ENCODE results near the gene TEX53. TPM values are rescaled to one million over a fixed set of nuclear protein-coding genes. Genes with fewer than 3 reads are reported as not detected.

TEX53 gene
- total RNA-seq, 2 experiments from 2014 or later: not detected

DNA sequence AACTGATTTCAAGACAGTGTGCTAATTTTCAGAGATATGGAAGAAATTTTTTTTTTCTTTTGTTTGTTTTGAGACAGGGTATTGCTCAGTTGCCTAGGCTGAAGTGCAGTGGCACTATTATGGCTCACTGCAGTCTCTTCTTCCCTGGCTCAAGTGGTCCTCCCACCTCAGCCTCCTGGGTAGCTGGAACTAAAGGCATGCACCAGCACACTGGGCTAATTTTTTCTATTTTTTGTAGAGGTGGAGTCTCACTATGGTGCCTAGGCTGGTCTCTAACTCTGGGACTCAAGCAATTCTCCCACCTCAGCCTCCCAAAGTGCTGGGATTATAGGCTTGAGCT, 34.3 kb upstream of the TEX53 start:
- H3K4me2 ChIP-seq (ENCODE audit: low read length): no peak overlapping the region
- no peak overlapping the region for H2AFZ ChIP-seq (ENCODE audit: low read length)
- no peaks in the 10 kb centered on the region for H3K4me1 ChIP-seq (ENCODE audit: insufficient read depth, low read length, poor library complexity, severe bottlenecking)
- no peaks in the 10 kb centered on the region for H3K79me2 ChIP-seq (ENCODE audit: insufficient read depth, low read depth, low read length)
- POLR2A ChIA-PET: no interaction called here
- no TSS peak for BruUV-seq (replicated peaks)
- no peaks in the 10 kb centered on the region for H3K36me3 ChIP-seq (ENCODE audit: insufficient read depth, low read length)
- intact Hi-C loops (cut with micrococcal nuclease; ENCODE audit: unreplicated experiment): no loop called here
- H3K27ac ChIP-seq (ENCODE audit: low read depth, low read length, poor library complexity, severe bottlenecking): no peak overlapping the region
- CTCF ChIA-PET (ENCODE audit: unreplicated experiment): no interaction called here
- H3K9me3 ChIP-seq (ENCODE audit: low read length): no peaks in the 10 kb centered on the region
- no peaks in the 10 kb centered on the region for H3K9me2 ChIP-seq (ENCODE audit: insufficient read depth, low read length)
- no peak overlapping the region for H3K4me3 ChIP-seq (ENCODE audit: low read depth, low read length, poor library complexity, severe bottlenecking)
- H4K20me1 ChIP-seq (ENCODE audit: insufficient read depth, low read length): no peaks in the 10 kb centered on the region
- DNase-seq (ENCODE audit: low spot score): no peak
- TF ChIP-seq EZH2phosphoT487 (IDR thresholded peaks at IDR 0.05; ENCODE audit: borderline replicate concordance, low read depth, low read length): no peak
- TF ChIP-seq, protein P1, sequence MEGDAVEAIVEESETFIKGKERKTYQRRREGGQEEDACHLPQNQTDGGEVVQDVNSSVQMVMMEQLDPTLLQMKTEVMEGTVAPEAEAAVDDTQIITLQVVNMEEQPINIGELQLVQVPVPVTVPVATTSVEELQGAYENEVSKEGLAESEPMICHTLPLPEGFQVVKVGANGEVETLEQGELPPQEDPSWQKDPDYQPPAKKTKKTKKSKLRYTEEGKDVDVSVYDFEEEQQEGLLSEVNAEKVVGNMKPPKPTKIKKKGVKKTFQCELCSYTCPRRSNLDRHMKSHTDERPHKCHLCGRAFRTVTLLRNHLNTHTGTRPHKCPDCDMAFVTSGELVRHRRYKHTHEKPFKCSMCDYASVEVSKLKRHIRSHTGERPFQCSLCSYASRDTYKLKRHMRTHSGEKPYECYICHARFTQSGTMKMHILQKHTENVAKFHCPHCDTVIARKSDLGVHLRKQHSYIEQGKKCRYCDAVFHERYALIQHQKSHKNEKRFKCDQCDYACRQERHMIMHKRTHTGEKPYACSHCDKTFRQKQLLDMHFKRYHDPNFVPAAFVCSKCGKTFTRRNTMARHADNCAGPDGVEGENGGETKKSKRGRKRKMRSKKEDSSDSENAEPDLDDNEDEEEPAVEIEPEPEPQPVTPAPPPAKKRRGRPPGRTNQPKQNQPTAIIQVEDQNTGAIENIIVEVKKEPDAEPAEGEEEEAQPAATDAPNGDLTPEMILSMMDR (conservative IDR thresholded peaks at IDR 0.05; ENCODE audit: low read length): no peak

DNA sequence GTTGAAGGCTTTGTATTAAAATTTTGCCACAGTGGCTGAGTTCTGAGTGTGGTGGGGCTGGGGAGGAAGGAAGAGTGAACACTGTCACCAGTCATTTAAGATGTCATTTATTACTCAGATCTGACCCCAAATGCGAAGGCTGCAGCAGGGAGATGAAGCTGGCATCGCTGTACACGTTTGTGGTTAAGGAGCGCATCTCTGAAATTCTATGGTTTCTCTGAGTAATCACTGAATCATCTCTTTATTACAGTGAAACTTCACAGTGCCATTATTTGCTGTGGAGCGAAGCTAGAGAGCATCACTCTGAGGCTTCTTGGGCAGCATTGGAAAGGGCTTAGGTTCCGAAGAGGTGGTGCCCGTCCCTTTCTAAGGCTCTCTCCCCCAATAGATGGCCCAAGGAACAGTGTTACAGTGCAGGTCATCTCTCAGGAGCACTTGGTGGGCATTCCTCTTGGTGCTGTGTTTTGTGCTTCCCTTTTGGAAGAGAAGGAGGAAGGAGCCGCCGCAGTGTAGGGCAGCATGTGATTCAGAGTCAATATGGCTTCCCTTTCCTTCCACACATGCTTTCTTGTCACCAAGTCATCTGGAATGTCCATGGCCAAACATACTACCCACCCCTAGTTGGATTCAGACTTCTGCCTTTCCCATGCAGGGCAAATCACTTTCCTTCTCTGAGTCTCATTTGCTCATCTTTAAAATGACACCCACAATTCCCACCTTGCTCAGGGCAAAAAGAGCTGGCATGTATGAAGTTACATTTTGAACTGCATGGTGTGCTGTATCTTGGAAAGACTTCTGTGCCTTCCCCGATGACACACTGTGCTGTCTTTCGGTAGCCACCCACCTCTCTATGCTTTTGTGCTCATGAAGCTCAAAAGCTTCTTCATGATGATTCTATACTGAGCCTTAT, 33.7 kb upstream of the TEX53 start:
- H3K79me2 ChIP-seq (ENCODE audit: insufficient read depth, low read depth, low read length): no peaks in the 10 kb centered on the region
- H3K36me3 ChIP-seq (ENCODE audit: insufficient read depth, low read length): no peaks in the 10 kb centered on the region
- no peaks in the 10 kb centered on the region for H3K9me2 ChIP-seq (ENCODE audit: insufficient read depth, low read length)
- BruUV-seq (replicated peaks): no TSS peak
- TF ChIP-seq, protein P1 (conservative IDR thresholded peaks at IDR 0.05; ENCODE audit: low read length): no peak
- no peak for TF ChIP-seq EZH2phosphoT487 (IDR thresholded peaks at IDR 0.05; ENCODE audit: borderline replicate concordance, low read depth, low read length)
- intact Hi-C loops (cut with micrococcal nuclease; ENCODE audit: unreplicated experiment): no loop called here
- CTCF ChIA-PET (ENCODE audit: unreplicated experiment): no interaction called here
- no peak overlapping the region for H3K4me2 ChIP-seq (ENCODE audit: low read length)
- POLR2A ChIA-PET: interaction anchor here (0.5 kb wide), 1 partner anchor 191 kb away, joined by 3 read pairs; no protein-coding TSS in a partner anchor
- DNase-seq (ENCODE audit: low spot score): no peak
- no peak overlapping the region for H3K4me3 ChIP-seq (ENCODE audit: low read depth, low read length, poor library complexity, severe bottlenecking)
- H2AFZ ChIP-seq (ENCODE audit: low read length): no peak overlapping the region
- H3K9me3 ChIP-seq (ENCODE audit: low read length): no peaks in the 10 kb centered on the region
- no peaks in the 10 kb centered on the region for H3K4me1 ChIP-seq (ENCODE audit: insufficient read depth, low read length, poor library complexity, severe bottlenecking)
- no peaks in the 10 kb centered on the region for H4K20me1 ChIP-seq (ENCODE audit: insufficient read depth, low read length)
- H3K27ac ChIP-seq (ENCODE audit: low read depth, low read length, poor library complexity, severe bottlenecking): no peak overlapping the region

DNA sequence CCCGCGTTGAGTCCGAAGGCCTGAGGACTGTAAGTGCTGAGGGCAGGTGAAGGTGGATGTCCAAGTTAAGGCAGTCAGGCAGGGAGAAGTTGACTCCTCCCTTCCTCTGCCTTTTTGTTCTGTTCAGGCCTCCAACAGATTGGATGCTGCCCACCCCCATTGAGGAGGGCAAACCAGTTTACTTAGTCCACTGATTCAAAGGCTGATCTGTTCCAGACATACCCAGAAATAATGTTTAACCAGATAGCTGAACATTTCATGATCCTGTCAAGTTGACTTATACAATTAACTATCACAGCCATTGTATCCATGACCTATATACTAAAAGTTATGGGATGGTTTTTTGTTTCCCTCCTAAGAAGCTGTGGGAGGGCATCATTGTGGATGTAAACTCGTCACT, 32.7 kb upstream of the TEX53 start:
- H3K9me3 ChIP-seq (ENCODE audit: low read length): no peaks in the 10 kb centered on the region
- no peak overlapping the region for H3K27ac ChIP-seq (ENCODE audit: low read depth, low read length, poor library complexity, severe bottlenecking)
- no peak for DNase-seq (ENCODE audit: low spot score)
- intact Hi-C loops (cut with micrococcal nuclease; ENCODE audit: unreplicated experiment): no loop called here
- TF ChIP-seq EZH2phosphoT487 (IDR thresholded peaks at IDR 0.05; ENCODE audit: borderline replicate concordance, low read depth, low read length): no peak
- H3K9me2 ChIP-seq (ENCODE audit: insufficient read depth, low read length): no peaks in the 10 kb centered on the region
- no peak overlapping the region for H3K4me2 ChIP-seq (ENCODE audit: low read length)
- ChIA-PET POLR2A (no interaction called here), CTCF (ENCODE audit: unreplicated experiment) (no interaction called here)
- H4K20me1 ChIP-seq (ENCODE audit: insufficient read depth, low read length): no peaks in the 10 kb centered on the region
- H2AFZ ChIP-seq (ENCODE audit: low read length): no peak overlapping the region
- no peaks in the 10 kb centered on the region for H3K4me1 ChIP-seq (ENCODE audit: insufficient read depth, low read length, poor library complexity, severe bottlenecking)
- no peaks in the 10 kb centered on the region for H3K36me3 ChIP-seq (ENCODE audit: insufficient read depth, low read length)
- H3K79me2 ChIP-seq (ENCODE audit: insufficient read depth, low read depth, low read length): no peaks in the 10 kb centered on the region
- BruUV-seq (replicated peaks): no TSS peak
- no peak overlapping the region for H3K4me3 ChIP-seq (ENCODE audit: low read depth, low read length, poor library complexity, severe bottlenecking)

Measured in OCI-LY7 (cell line).